Measurements from ENCODE around the gene MOGAT1.

GRCh38 chr2:222756951-222757650 lies 85.6 kb downstream of the MOGAT1 start:
- TF ChIP-seq GATA3 (IDR thresholded peaks at IDR 0.05; ENCODE audit: low read depth, low read length) = no peak
- no peak for TF ChIP-seq GATA2 (IDR thresholded peaks at IDR 0.05; ENCODE audit: low read depth, low read length)

All from SH-SY5Y (cell line).